ENCODE data around the gene CDK5.
A peak's percentile ranks its signal among the peaks of the same experiment; 100 is the strongest.

CDK5 gene

GRCh38 chr7:151091431-151091830 is 33.7 kb upstream of the CDK5 start:
- Histone ChIP-seq H4K91ac (ENCODE audit: low read length) (no peak overlapping the region), H2BK120ac (ENCODE audit: low read depth, low read length) (no peak overlapping the region), H3K4me1 (ENCODE audit: control insufficient read depth, insufficient read depth, low read depth, low read length) (peaks cover 40% of the 10 kb centered on the region), H3K4me2 (ENCODE audit: low read length, poor library complexity, severe bottlenecking) (no peak overlapping the region), H3K27me3 (ENCODE audit: control insufficient read depth in 1 of 2, insufficient read depth in 1 of 2, low read length in 2 of 2) (no peaks in the 10 kb centered on the region), H3K18ac (ENCODE audit: low read depth in 1 of 2, low read length in 2 of 2) (no peak overlapping the region), H3K4me3 (ENCODE audit: insufficient read depth in 1 of 2, low read depth in 1 of 2, low read length in 2 of 2) (no peak overlapping the region), H3K14ac (ENCODE audit: low read length in 2 of 2) (no peak overlapping the region), H3K27ac (ENCODE audit: low read length, poor library complexity, severe bottlenecking) (no peak overlapping the region), H2BK12ac (ENCODE audit: low read length in 2 of 2) (no peak overlapping the region), H3K4ac (ENCODE audit: low read depth in 1 of 2, low read length in 2 of 2) (no peak overlapping the region), H2BK5ac (ENCODE audit: low read depth, low read length, poor library complexity, severe bottlenecking) (no peak overlapping the region), H3K9ac (ENCODE audit: low read length) (no peak overlapping the region), H2AFZ (ENCODE audit: low read depth, low read length) (no peak overlapping the region), H3K9me3 (ENCODE audit: control insufficient read depth, low read length) (no peaks in the 10 kb centered on the region), H3K36me3 (ENCODE audit: control insufficient read depth in 1 of 2, insufficient read depth in 2 of 2, low read depth in 1 of 2, low read length in 2 of 2) (peaks cover 5 to 18% of the 10 kb centered on the region in 2 experiments), H3K79me1 (replicated peaks; ENCODE audit: low read length, poor library complexity, severe bottlenecking) (peaks cover 5% of the 10 kb centered on the region), H2BK15ac (ENCODE audit: low read depth, poor library complexity, severe bottlenecking) (no peak overlapping the region), H4K8ac (ENCODE audit: low read length) (peak overlapping the region; percentile 35), H2AK5ac (ENCODE audit: low read length, severe bottlenecking) (no peak overlapping the region), H3K23ac (ENCODE audit: low read length in 2 of 2) (no peak overlapping the region)
- DNase-seq: peak; percentile 32
- WGBS: 48% methylated on average over 6 of the region's 6 CpGs

- Histone ChIP-seq H3K14ac (ENCODE audit: low read length in 2 of 2) (no peak overlapping the region), H3K27ac (ENCODE audit: low read length, poor library complexity, severe bottlenecking) (no peak overlapping the region)
- WGBS: 94% methylated on average over 7 of the region's 7 CpGs
Measured at GRCh38 chr7:151091003-151091402, 33.3 kb upstream of the CDK5 start.

GRCh38 chr7:151089893-151090730 is 32.4 kb upstream of the CDK5 start:
- peak overlapping the region in 1 of 2 experiments; percentile 94 for H3K4me3 ChIP-seq (ENCODE audit: insufficient read depth in 1 of 2, low read depth in 1 of 2, low read length in 2 of 2)
- peaks cover 39% of the 10 kb centered on the region for H3K4me1 ChIP-seq (ENCODE audit: control insufficient read depth, insufficient read depth, low read depth, low read length)
- H3K9me3 ChIP-seq (ENCODE audit: control insufficient read depth, low read length): no peaks in the 10 kb centered on the region
- H2BK15ac ChIP-seq (ENCODE audit: low read depth, poor library complexity, severe bottlenecking): peak overlapping the region; percentile 88
- H3K23ac ChIP-seq (ENCODE audit: low read length in 2 of 2): no peak overlapping the region
- H2BK120ac ChIP-seq (ENCODE audit: low read depth, low read length): peak overlapping the region; percentile 64
- peak overlapping the region; percentile 69 for H3K4me2 ChIP-seq (ENCODE audit: low read length, poor library complexity, severe bottlenecking)
- H4K91ac ChIP-seq (ENCODE audit: low read length): peak overlapping the region; percentile 67
- peak overlapping the region; percentile 22 to 76 for H2BK12ac ChIP-seq (ENCODE audit: low read length in 2 of 2)
- H3K79me1 ChIP-seq (replicated peaks; ENCODE audit: low read length, poor library complexity, severe bottlenecking): peaks cover 5% of the 10 kb centered on the region
- WGBS: 74% methylated on average over 16 of the region's 22 CpGs
- peaks cover 5 to 18% of the 10 kb centered on the region in 2 experiments for H3K36me3 ChIP-seq (ENCODE audit: control insufficient read depth in 1 of 2, insufficient read depth in 2 of 2, low read depth in 1 of 2, low read length in 2 of 2)
- no peak overlapping the region for H2AFZ ChIP-seq (ENCODE audit: low read depth, low read length)
- peak overlapping the region; percentile 84 for H4K8ac ChIP-seq (ENCODE audit: low read length)
- H3K27ac ChIP-seq (ENCODE audit: low read length, poor library complexity, severe bottlenecking): peak overlapping the region; percentile 47
- no peak overlapping the region for H2BK5ac ChIP-seq (ENCODE audit: low read depth, low read length, poor library complexity, severe bottlenecking)
- peak; percentile 60 for DNase-seq
- peak overlapping the region; percentile 11 to 85 for H3K18ac ChIP-seq (ENCODE audit: low read depth in 1 of 2, low read length in 2 of 2)
- H2AK5ac ChIP-seq (ENCODE audit: low read length, severe bottlenecking): no peak overlapping the region
- H3K9ac ChIP-seq (ENCODE audit: low read length): peak overlapping the region; percentile 94
- no peaks in the 10 kb centered on the region for H3K27me3 ChIP-seq (ENCODE audit: control insufficient read depth in 1 of 2, insufficient read depth in 1 of 2, low read length in 2 of 2)
- H3K4ac ChIP-seq (ENCODE audit: low read depth in 1 of 2, low read length in 2 of 2): peak overlapping the region; percentile 18 to 35
- peak overlapping the region in 1 of 2 experiments; percentile 22 for H3K14ac ChIP-seq (ENCODE audit: low read length in 2 of 2)

More at GRCh38 chr7:151091003-151091402, 33.3 kb upstream of the CDK5 start:
- Histone ChIP-seq H3K79me1 (replicated peaks; ENCODE audit: low read length, poor library complexity, severe bottlenecking) (peaks cover 5% of the 10 kb centered on the region), H3K4ac (ENCODE audit: low read depth in 1 of 2, low read length in 2 of 2) (no peak overlapping the region), H2AK5ac (ENCODE audit: low read length, severe bottlenecking) (no peak overlapping the region), H3K9ac (ENCODE audit: low read length) (no peak overlapping the region), H4K8ac (ENCODE audit: low read length) (no peak overlapping the region), H3K23ac (ENCODE audit: low read length in 2 of 2) (no peak overlapping the region), H3K4me1 (ENCODE audit: control insufficient read depth, insufficient read depth, low read depth, low read length) (peaks cover 39% of the 10 kb centered on the region), H3K4me3 (ENCODE audit: insufficient read depth in 1 of 2, low read depth in 1 of 2, low read length in 2 of 2) (no peak overlapping the region), H2BK5ac (ENCODE audit: low read depth, low read length, poor library complexity, severe bottlenecking) (no peak overlapping the region), H2BK15ac (ENCODE audit: low read depth, poor library complexity, severe bottlenecking) (no peak overlapping the region), H2BK120ac (ENCODE audit: low read depth, low read length) (peak overlapping the region; percentile 40), H3K18ac (ENCODE audit: low read depth in 1 of 2, low read length in 2 of 2) (peak overlapping the region in 1 of 2 experiments; percentile 30), H3K36me3 (ENCODE audit: control insufficient read depth in 1 of 2, insufficient read depth in 2 of 2, low read depth in 1 of 2, low read length in 2 of 2) (peaks cover 5 to 18% of the 10 kb centered on the region in 2 experiments), H3K4me2 (ENCODE audit: low read length, poor library complexity, severe bottlenecking) (no peak overlapping the region), H2AFZ (ENCODE audit: low read depth, low read length) (no peak overlapping the region), H3K27me3 (ENCODE audit: control insufficient read depth in 1 of 2, insufficient read depth in 1 of 2, low read length in 2 of 2) (no peaks in the 10 kb centered on the region), H3K9me3 (ENCODE audit: control insufficient read depth, low read length) (no peaks in the 10 kb centered on the region), H2BK12ac (ENCODE audit: low read length in 2 of 2) (no peak overlapping the region), H4K91ac (ENCODE audit: low read length) (no peak overlapping the region)
- no peak for DNase-seq
